Sigmoid colon (tissue), 7 donors: ENCODE results near the gene ITGB2. TPM values are rescaled to one million over a fixed set of nuclear protein-coding genes. Genes with fewer than 3 reads are reported as not detected.

Experiments used
- DNase-seq: peaks from one replicate; pipeline ENCODE4 v3.0.0-alpha.2; 2019
- H3K27ac ChIP-seq, 4 donors: fragments of 200-600 bp; sonication (generic); one replicate each; pipeline ENCODE4 v1.5.1; 2016 to 2019; ENCODE audit warnings: mild to moderate bottlenecking in 1 of 4
- H3K27me3 ChIP-seq, 3 donors: fragments of 200-600 bp; sonication (generic); one replicate each; pipeline ENCODE4 v1.5.1; 2019; ENCODE audit warnings: mild to moderate bottlenecking in 1 of 3
- H3K36me3 ChIP-seq, 4 donors: fragments of 200-600 bp; sonication (generic); one replicate each; pipeline ENCODE4 v1.5.1; 2016 to 2019
- H3K4me1 ChIP-seq, 4 donors: fragments of 200-600 bp; sonication (generic); one replicate each; pipeline ENCODE4 v1.5.1; 2017 to 2019
- H3K4me3 ChIP-seq, 4 donors: fragments of 200-600 bp; sonication (generic); one replicate each; pipeline ENCODE4 v1.5.1; 2017 to 2019; ENCODE audit warnings: mild to moderate bottlenecking in 2 of 4, moderate library complexity in 1 of 4
- H3K9me3 ChIP-seq, 4 donors: fragments of 200-600 bp in 3 of 4; sonication (generic) in 3 of 4; one replicate each; pipeline versions ENCODE4 v1.5.1 to v1.6.1; 2013 to 2019
- CTCF ChIP-seq, 4 experiments: fragments of 450-650 bp in 3 of 4; fragments of 200-600 bp in 1 of 4; IDR thresholded peaks; one replicate each; pipeline ENCODE4 v1.5.1; 2016 to 2019; ENCODE audit warnings: antibody characterized with exemption in 4 of 4, mild to moderate bottlenecking in 3 of 4, moderate library complexity in 2 of 4
- EP300 ChIP-seq, 4 donors: sonication (generic); formaldehyde crosslinking; IDR thresholded peaks; one replicate each; pipeline ENCODE4 v1.6.1; 2017; ENCODE audit warnings: antibody characterized with exemption in 4 of 4
- POLR2A ChIP-seq, 2 donors: fragments of 450-650 bp; IDR thresholded peaks; one replicate each; pipeline ENCODE4 v1.6.1; 2016; ENCODE audit warnings: antibody characterized with exemption in 2 of 2, mild to moderate bottlenecking in 2 of 2, moderate library complexity in 2 of 2
- POLR2AphosphoS5 ChIP-seq, 4 donors: sonication (generic); formaldehyde crosslinking; IDR thresholded peaks; one replicate each; pipeline ENCODE4 v1.6.1; 2017; ENCODE audit warnings: antibody characterized with exemption in 4 of 4
- WGBS, 2 donors: extraction: QIAGEN DNeasy Blood & Tissue Kit; methylation state at CpG; one replicate each; pipeline ENCODE4 v1.1.7; 2013; 5-methylcytosine and 5-hydroxymethylcytosine counted together
- intact Hi-C: fragments of 100-400 bp; cut with DNase I; formaldehyde crosslinking; loops from one replicate; pipeline ENCODE4 v1.15.1; 2023
- polyA plus RNA-seq, 3 donors: library from polyadenylated mRNA; stranded (reverse); fragments of 200-250 nt; gene quantifications; one replicate each; pipeline ENCODE4 v1.2.3, GENCODE V29; 2013
- total RNA-seq, 4 donors: library from RNA; depleted of rRNA; stranded (reverse); fragments of >200 nt; gene quantifications; one replicate each; pipeline ENCODE4 v1.1.0, GENCODE V29; 2016
- donor health status: healthy with polysubstance abuse.
- donor health status: Bipolar disorder and iron deficiency.
- donor health status: healthy.

ITGB2 gene
- total and polyA plus RNA-seq, 7 donors, result 14.7 to 103 (median 55.9) TPM

- DNase-seq, result no peak
- intact Hi-C loops, result loop anchor here (10.0 kb wide), 1 partner anchor 332 kb away; no protein-coding TSS in a partner anchor
- H3K4me3 ChIP-seq, result no peak overlapping the region
- H3K4me1 ChIP-seq, result peaks cover 0 to 95% (median 89%) of the 10 kb centered on the region in 4 donors
- H3K27me3 ChIP-seq, result no peaks in the 10 kb centered on the region
- WGBS, 2 donors, result 83 to 89% methylated on average over 9 of the region's 9 CpGs
- TF ChIP-seq CTCF (IDR thresholded peaks at IDR 0.05) (no peak), POLR2AphosphoS5 (IDR thresholded peaks at IDR 0.05) (peak in 3 of 4 donors; percentile 47 to 60 (median 54)), POLR2A (IDR thresholded peaks at IDR 0.05) (no peak), EP300 (IDR thresholded peaks at IDR 0.05) (no peak)
- H3K27ac ChIP-seq, result peak overlapping the region; percentile 75 to 91 (median 86)
- H3K9me3 ChIP-seq, result no peaks in the 10 kb centered on the region
- H3K36me3 ChIP-seq, result peaks cover 0 to 4% (median 0%) of the 10 kb centered on the region in 4 donors
Observed at GRCh38 chr21:44962403-44962966, 41.8 kb upstream of the ITGB2 start.

GRCh38 chr21:44960141-44961092 lies 39.7 kb upstream of the ITGB2 start:
- no peak overlapping the region for H3K4me3 ChIP-seq
- no peaks in the 10 kb centered on the region for H3K9me3 ChIP-seq
- peaks cover 0 to 4% (median 0%) of the 10 kb centered on the region in 4 donors for H3K36me3 ChIP-seq
- DNase-seq, result peak; percentile 61
- H3K27ac ChIP-seq, result peak overlapping the region; percentile 79 to 91 (median 86)
- intact Hi-C loops, result loop anchor here (10.0 kb wide), 1 partner anchor 334 kb away; no protein-coding TSS in a partner anchor
- H3K27me3 ChIP-seq, result no peaks in the 10 kb centered on the region
- H3K4me1 ChIP-seq, result peaks cover 0 to 82% (median 72%) of the 10 kb centered on the region in 4 donors
- TF ChIP-seq EP300 (IDR thresholded peaks at IDR 0.05), result no peak
- no peak for TF ChIP-seq POLR2AphosphoS5 (IDR thresholded peaks at IDR 0.05)
- no peak for TF ChIP-seq CTCF (IDR thresholded peaks at IDR 0.05)
- TF ChIP-seq POLR2A (IDR thresholded peaks at IDR 0.05), result no peak
- WGBS, 2 donors, result 92 to 93% methylated on average over 23 of the region's 23 CpGs

- Histone ChIP-seq H3K27me3 (no peaks in the 10 kb centered on the region), H3K4me1 (peaks cover 0 to 78% (median 67%) of the 10 kb centered on the region in 4 donors), H3K9me3 (no peaks in the 10 kb centered on the region), H3K36me3 (peaks cover 0 to 4% (median 0%) of the 10 kb centered on the region in 4 donors), H3K27ac (peak overlapping the region; percentile 79 to 91 (median 86)), H3K4me3 (peak overlapping the region in 1 of 4 donors; percentile 2)
- intact Hi-C loops, result loop anchor here (2.0 to 10.0 kb wide), 4 partner anchors 113 to 485 kb away; partner anchors contain the start of gene ADARB1
- WGBS, 2 donors, result 90 to 92% methylated on average over 26 of the region's 26 CpGs
- no peak for TF ChIP-seq CTCF (IDR thresholded peaks at IDR 0.05)
- no peak for TF ChIP-seq EP300 (IDR thresholded peaks at IDR 0.05)
- TF ChIP-seq POLR2A (IDR thresholded peaks at IDR 0.05), result no peak
- no peak for TF ChIP-seq POLR2AphosphoS5 (IDR thresholded peaks at IDR 0.05)
- peak; percentile 65 for DNase-seq
Observed at GRCh38 chr21:44959376-44960091, 38.8 kb upstream of the ITGB2 start.

GRCh38 chr21:44958471-44959191 lies 37.9 kb upstream of the ITGB2 start:
- Histone ChIP-seq H3K27me3 (no peaks in the 10 kb centered on the region), H3K9me3 (no peaks in the 10 kb centered on the region), H3K36me3 (peaks cover 0 to 4% (median 0%) of the 10 kb centered on the region in 4 donors), H3K4me1 (peaks cover 0 to 77% (median 65%) of the 10 kb centered on the region in 4 donors), H3K27ac (peak overlapping the region; percentile 79 to 91 (median 86)), H3K4me3 (peak overlapping the region in 3 of 4 donors; percentile 9 to 27 (median 26))
- WGBS, 2 donors, result 75 to 86% methylated on average over 28 of the region's 28 CpGs
- peak in 1 of 4 donors; percentile 35 for TF ChIP-seq EP300 (IDR thresholded peaks at IDR 0.05)
- no peak for TF ChIP-seq POLR2A (IDR thresholded peaks at IDR 0.05)
- TF ChIP-seq POLR2AphosphoS5 (IDR thresholded peaks at IDR 0.05), result peak in 3 of 4 donors; percentile 30 to 71 (median 54)
- TF ChIP-seq CTCF (IDR thresholded peaks at IDR 0.05), result no peak
- intact Hi-C loops, result loop anchor here (2.0 to 10.0 kb wide), 3 partner anchors 114 to 486 kb away; partner anchors contain the start of gene ADARB1
- peak; percentile 92 for DNase-seq
